Activated CD8-positive, alpha-beta T cell treated with anti-CD3 and anti-CD28 coated beads for 36 hours (primary cell): ENCODE results near the gene CCDC92B. TPM values are rescaled to one million over a fixed set of nuclear protein-coding genes. Genes with fewer than 3 reads are reported as not detected.

Experiments used
- ATAC-seq: fragments of 200-7000 bp; cut with Tn5 transposase; one replicate; pipeline ENCODE4 v1.10.0; 2021; ENCODE audit warnings: mild to moderate bottlenecking, moderate library complexity
- CTCF ChIA-PET: fragments of 350-600 bp; sonication (Branson Sonifier 250); formaldehyde crosslinking; loops from one replicate; lab custom pipeline; 2021; ENCODE audit warnings: antibody characterized with exemption; lab: Charles Lee
- POLR2A ChIA-PET: fragments of 350-600 bp; sonication (Branson Sonifier 250); formaldehyde crosslinking; loops from one replicate; lab custom pipeline; 2021; ENCODE audit warnings: antibody characterized with exemption; lab: Charles Lee
- DNase-seq: peaks from one replicate; pipeline ENCODE4 v3.0.0-alpha.2; 2020
- H3K27ac Mint-ChIP-seq: one replicate; pipeline ENCODE4 v1.8.0; 2021; ENCODE audit warnings: mild to moderate bottlenecking, mixed read lengths
- H3K27me3 Mint-ChIP-seq: one replicate; pipeline ENCODE4 v1.8.0; 2021; ENCODE audit warnings: mixed read lengths
- H3K36me3 Mint-ChIP-seq: one replicate; pipeline ENCODE4 v1.8.0; 2021; ENCODE audit warnings: low read depth, mixed read lengths
- H3K4me1 Mint-ChIP-seq: one replicate; pipeline ENCODE4 v1.8.0; 2021; ENCODE audit warnings: low read depth, mixed read lengths
- H3K4me3 Mint-ChIP-seq: one replicate; pipeline ENCODE4 v1.8.0; 2021; ENCODE audit warnings: mild to moderate bottlenecking, moderate library complexity, mixed read lengths
- H3K9me3 Mint-ChIP-seq: one replicate; pipeline ENCODE4 v1.8.0; 2021; ENCODE audit warnings: mixed read lengths
- CTCF ChIP-seq: fragments of 200-600 bp; IDR thresholded peaks from one replicate; pipeline ENCODE4 v1.8.0; 2022; ENCODE audit warnings: antibody characterized with exemption, mild to moderate bottlenecking
- intact Hi-C: fragments of 100-400 bp; cut with micrococcal nuclease; formaldehyde crosslinking; loops from one replicate; pipeline ENCODE4 v1.10.0; 2022
- total RNA-seq, 2 experiments: library from RNA; stranded (reverse); gene quantifications; one replicate each; pipeline ENCODE4 v1.2.3, GENCODE V29; 2021

Gene CCDC92B
- total RNA-seq, 2 experiments from 2014 or later: 0.09 TPM; not detected in 1

GRCh38 chr17:2697611-2698162, 51.8 kb downstream of the CCDC92B start:
- TF ChIP-seq CTCF: no peak
- ATAC-seq (no peak), DNase-seq (no peak)
- POLR2A ChIA-PET: interaction anchor here (2.1 to 3.5 kb wide), 2 partner anchors 11 to 13 kb away, joined by 6 to 13 read pairs; no protein-coding TSS in a partner anchor
- H3K36me3 Mint-ChIP-seq: peaks cover 14% of the 10 kb centered on the region
- intact Hi-C loops: no loop called here
- H3K4me1 Mint-ChIP-seq: no peaks in the 10 kb centered on the region
- CTCF ChIA-PET: interaction anchor here (0.9 kb wide), 1 partner anchor 12 kb away, joined by 3 read pairs; no protein-coding TSS in a partner anchor
- no peak overlapping the region for H3K4me3 Mint-ChIP-seq
- no peaks in the 10 kb centered on the region for H3K9me3 Mint-ChIP-seq
- no peak overlapping the region for H3K27ac Mint-ChIP-seq
- H3K27me3 Mint-ChIP-seq: no peaks in the 10 kb centered on the region

- ChIA-PET CTCF (no interaction called here), POLR2A (interaction anchor here (0.5 to 3.5 kb wide), 7 partner anchors 9 to 102 kb away, joined by 3 to 16 read pairs (median 4); no protein-coding TSS in a partner anchor)
- no peaks in the 10 kb centered on the region for H3K4me1 Mint-ChIP-seq
- H3K9me3 Mint-ChIP-seq: no peaks in the 10 kb centered on the region
- ATAC-seq: no peak
- no peak overlapping the region for H3K4me3 Mint-ChIP-seq
- no peak for DNase-seq
- TF ChIP-seq CTCF: no peak
- peaks cover 14% of the 10 kb centered on the region for H3K36me3 Mint-ChIP-seq
- H3K27me3 Mint-ChIP-seq: no peaks in the 10 kb centered on the region
- intact Hi-C loops: no loop called here
- H3K27ac Mint-ChIP-seq: no peak overlapping the region
Measured at GRCh38 chr17:2695961-2696760, 53.3 kb downstream of the CCDC92B start.

GRCh38 chr17:2695243-2695960, 54.0 kb downstream of the CCDC92B start:
- intact Hi-C loops: no loop called here
- Mint-ChIP-seq H3K4me1 (no peaks in the 10 kb centered on the region), H3K4me3 (no peak overlapping the region), H3K27ac (no peak overlapping the region), H3K36me3 (peaks cover 16% of the 10 kb centered on the region), H3K27me3 (no peaks in the 10 kb centered on the region), H3K9me3 (no peaks in the 10 kb centered on the region)
- ATAC-seq (no peak), DNase-seq (no peak)
- no peak for TF ChIP-seq CTCF
- CTCF ChIA-PET: no interaction called here
- POLR2A ChIA-PET: interaction anchor here (1.1 to 3.5 kb wide), 5 partner anchors 9 to 101 kb away, joined by 3 to 16 read pairs (median 4); no protein-coding TSS in a partner anchor

GRCh38 chr17:2694381-2695242, 54.8 kb downstream of the CCDC92B start:
- intact Hi-C loops: no loop called here
- Mint-ChIP-seq H3K9me3 (no peaks in the 10 kb centered on the region), H3K4me1 (no peaks in the 10 kb centered on the region), H3K4me3 (no peak overlapping the region), H3K27ac (no peak overlapping the region), H3K27me3 (no peaks in the 10 kb centered on the region), H3K36me3 (peaks cover 12% of the 10 kb centered on the region)
- TF ChIP-seq CTCF: no peak
- POLR2A ChIA-PET: interaction anchor here (1.1 to 3.5 kb wide), 4 partner anchors 8 to 100 kb away, joined by 3 to 16 read pairs (median 8); no protein-coding TSS in a partner anchor
- DNase-seq (no peak), ATAC-seq (no peak)
- CTCF ChIA-PET: no interaction called here
